ENCODE data around the gene RASSF3.

DNA sequence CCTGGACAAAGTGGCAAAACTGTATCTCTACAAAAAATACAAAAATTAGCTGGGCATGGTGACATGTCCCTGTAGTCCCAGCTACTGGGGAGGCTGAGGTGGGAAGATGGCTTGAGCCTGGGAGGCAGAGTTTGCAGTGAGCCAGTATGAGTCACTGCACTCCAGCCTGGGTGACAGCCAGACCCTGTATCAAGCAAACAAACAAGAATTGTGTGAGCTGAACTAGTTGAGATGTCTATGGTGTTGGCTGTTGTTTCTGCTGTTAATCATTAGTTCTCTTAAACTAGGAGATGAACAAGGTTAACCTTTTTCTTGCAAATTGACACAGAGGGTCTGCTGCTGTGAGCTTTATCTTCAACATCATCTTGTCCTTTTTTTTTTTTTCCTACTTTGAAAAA, 23.6 kb downstream of the RASSF3 start:
- TF ChIP-seq, protein P1, sequence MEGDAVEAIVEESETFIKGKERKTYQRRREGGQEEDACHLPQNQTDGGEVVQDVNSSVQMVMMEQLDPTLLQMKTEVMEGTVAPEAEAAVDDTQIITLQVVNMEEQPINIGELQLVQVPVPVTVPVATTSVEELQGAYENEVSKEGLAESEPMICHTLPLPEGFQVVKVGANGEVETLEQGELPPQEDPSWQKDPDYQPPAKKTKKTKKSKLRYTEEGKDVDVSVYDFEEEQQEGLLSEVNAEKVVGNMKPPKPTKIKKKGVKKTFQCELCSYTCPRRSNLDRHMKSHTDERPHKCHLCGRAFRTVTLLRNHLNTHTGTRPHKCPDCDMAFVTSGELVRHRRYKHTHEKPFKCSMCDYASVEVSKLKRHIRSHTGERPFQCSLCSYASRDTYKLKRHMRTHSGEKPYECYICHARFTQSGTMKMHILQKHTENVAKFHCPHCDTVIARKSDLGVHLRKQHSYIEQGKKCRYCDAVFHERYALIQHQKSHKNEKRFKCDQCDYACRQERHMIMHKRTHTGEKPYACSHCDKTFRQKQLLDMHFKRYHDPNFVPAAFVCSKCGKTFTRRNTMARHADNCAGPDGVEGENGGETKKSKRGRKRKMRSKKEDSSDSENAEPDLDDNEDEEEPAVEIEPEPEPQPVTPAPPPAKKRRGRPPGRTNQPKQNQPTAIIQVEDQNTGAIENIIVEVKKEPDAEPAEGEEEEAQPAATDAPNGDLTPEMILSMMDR (IDR thresholded peaks at IDR 0.05), result no peak
- TF ChIP-seq POLR2A (IDR thresholded peaks at IDR 0.05), result no peak
- TF ChIP-seq EP300 (IDR thresholded peaks at IDR 0.05), result no peak
